GM08714 (cell line): ENCODE data around the gene SIN3B.

Source experiments
- H3K4me3 ChIP-seq: fragments of 200-500 bp; sonication (Bioruptor generic); 2 replicates; pipeline ENCODE4 v1.5.1; 2014; ENCODE audit warnings: mild to moderate bottlenecking, low read length, inconsistent platforms
- ZNF274 ChIP-seq: IDR thresholded peaks from 2 replicates; pipeline ENCODE4 v1.6.1; 2012; ENCODE audit warnings: mild to moderate bottlenecking, low read depth, low read length

Gene SIN3B

GRCh38 chr19:16814526-16815100 lies 14.6 kb upstream of the SIN3B start:
- no peak for TF ChIP-seq ZNF274
- H3K4me3 ChIP-seq = no peak overlapping the region

- no peak for TF ChIP-seq ZNF274
- H3K4me3 ChIP-seq = no peak overlapping the region
Measured at GRCh38 chr19:16820056-16820455, 9.1 kb upstream of the SIN3B start.

- no peak overlapping the region for H3K4me3 ChIP-seq
- no peak for TF ChIP-seq ZNF274
Measured at GRCh38 chr19:16821081-16821480, 8.1 kb upstream of the SIN3B start.

GRCh38 chr19:16822648-16823047 lies 6.5 kb upstream of the SIN3B start:
- H3K4me3 ChIP-seq = no peak overlapping the region
- no peak for TF ChIP-seq ZNF274

- no peak overlapping the region for H3K4me3 ChIP-seq
- TF ChIP-seq ZNF274 = no peak
Measured at GRCh38 chr19:16824658-16825311, 4.4 kb upstream of the SIN3B start.

GRCh38 chr19:16825312-16826052 lies 3.7 kb upstream of the SIN3B start:
- TF ChIP-seq ZNF274 = no peak
- no peak overlapping the region for H3K4me3 ChIP-seq

GRCh38 chr19:16829822-16830289 lies 658 bp downstream of the SIN3B start:
- no peak for TF ChIP-seq ZNF274
- H3K4me3 ChIP-seq = peak overlapping the region; percentile 81

GRCh38 chr19:16830679-16831078 lies 1.5 kb downstream of the SIN3B start:
- no peak for TF ChIP-seq ZNF274
- H3K4me3 ChIP-seq = no peak overlapping the region; the same call in 1 of the 2 replicates

GRCh38 chr19:16831531-16831930 lies 2.3 kb downstream of the SIN3B start:
- H3K4me3 ChIP-seq = no peak overlapping the region
- TF ChIP-seq ZNF274 = no peak

- no peak overlapping the region for H3K4me3 ChIP-seq
- no peak for TF ChIP-seq ZNF274
Measured at GRCh38 chr19:16834747-16835146, 5.5 kb downstream of the SIN3B start.

- TF ChIP-seq ZNF274 = no peak
- H3K4me3 ChIP-seq = no peak overlapping the region
Measured at GRCh38 chr19:16836115-16837034, 7.2 kb downstream of the SIN3B start.

- TF ChIP-seq ZNF274 = no peak
Measured at GRCh38 chr19:16837035-16837362, 7.8 kb downstream of the SIN3B start.

GRCh38 chr19:16841391-16841926 lies 12.3 kb downstream of the SIN3B start:
- no peak overlapping the region for H3K4me3 ChIP-seq
- no peak for TF ChIP-seq ZNF274

More at GRCh38 chr19:16837035-16837362, 7.8 kb downstream of the SIN3B start:
- H3K4me3 ChIP-seq = no peak overlapping the region

GRCh38 chr19:16846901-16847300 lies 17.7 kb downstream of the SIN3B start:
- no peak for TF ChIP-seq ZNF274
- H3K4me3 ChIP-seq = no peak overlapping the region

- H3K4me3 ChIP-seq = no peak overlapping the region
- TF ChIP-seq ZNF274 = no peak
Measured at GRCh38 chr19:16847430-16847829, 18.2 kb downstream of the SIN3B start.
